DND-41 (cell line): ENCODE results near the gene MFSD8.

Experiments
- CTCF ChIP-seq: IDR thresholded peaks from 2 replicates; pipeline ENCODE4 v1.5.1; 2012; ENCODE audit warnings: borderline replicate concordance, low read length, moderate library complexity, mild to moderate bottlenecking; ENCODE audit not compliant: poor library complexity, severe bottlenecking; ENCODE audit errors: extremely low read depth
- EZH2 ChIP-seq: IDR thresholded peaks from 3 replicates; pipeline ENCODE4 v1.6.1; 2012; ENCODE audit warnings: borderline replicate concordance, low read depth, mild to moderate bottlenecking, moderate library complexity, low read length, inconsistent platforms; ENCODE audit not compliant: severe bottlenecking

GRCh38 chr4:127905029-127905428 is 59.9 kb downstream of the MFSD8 start:
- TF ChIP-seq CTCF (no peak), EZH2 (no peak)
